DOHH2 (cell line): ENCODE measurements around the gene PDE6C.

Experiments
- H3F3A ChIP-seq: fragments of 200-600 bp; sonication (generic), shearing (Covaris generic); 2 replicates; pipeline ENCODE4 v1.6.0; 2016; ENCODE audit warnings: antibody characterized with exemption, mild to moderate bottlenecking; ENCODE audit not compliant: control insufficient read depth, insufficient read depth
- H3K27ac ChIP-seq: fragments of 200-600 bp; sonication (generic); 2 replicates; pipeline ENCODE4 v1.5.1; 2014; ENCODE audit warnings: low read depth, mild to moderate bottlenecking, low read length, moderate library complexity
- H3K27me3 ChIP-seq: fragments of 200-600 bp; sonication (generic); 2 replicates; pipeline ENCODE4 v1.6.1; 2014; ENCODE audit warnings: mild to moderate bottlenecking, low read length, mixed read lengths; ENCODE audit not compliant: control insufficient read depth
- H3K36me3 ChIP-seq: fragments of 200-600 bp; sonication (generic); 2 replicates; pipeline ENCODE4 v1.6.1; 2014; ENCODE audit warnings: mild to moderate bottlenecking, low read length, moderate library complexity, mixed read lengths; ENCODE audit not compliant: control insufficient read depth
- H3K4me1 ChIP-seq: fragments of 200-600 bp; sonication (generic); 2 replicates; pipeline ENCODE4 v1.6.1; 2014; ENCODE audit warnings: mild to moderate bottlenecking, low read length, mixed read lengths; ENCODE audit not compliant: control insufficient read depth
- H3K4me2 ChIP-seq: fragments of 200-600 bp; sonication (generic); 2 replicates; pipeline ENCODE4 v1.6.0; 2014; ENCODE audit warnings: mild to moderate bottlenecking, low read length, moderate library complexity
- H3K4me3 ChIP-seq: fragments of 200-600 bp; sonication (generic); 2 replicates; pipeline ENCODE4 v1.5.1; 2014; ENCODE audit warnings: mild to moderate bottlenecking, low read length, mixed read lengths
- H3K79me2 ChIP-seq: fragments of 200-600 bp; sonication (generic); 2 replicates; pipeline ENCODE4 v1.6.1; 2014; ENCODE audit warnings: mild to moderate bottlenecking, low read length, mixed read lengths; ENCODE audit not compliant: control insufficient read depth
- H3K9me2 ChIP-seq: fragments of 200-600 bp; sonication (generic); replicated peaks from 2 replicates; pipeline ENCODE4 v1.6.1; 2014; ENCODE audit warnings: mild to moderate bottlenecking, low read length, mixed read lengths; ENCODE audit not compliant: control insufficient read depth
- H3K9me3 ChIP-seq: fragments of 200-600 bp; sonication (generic); 2 replicates; pipeline ENCODE4 v1.6.1; 2014; ENCODE audit warnings: antibody characterized with exemption, low read length, mixed read lengths; ENCODE audit not compliant: control insufficient read depth, insufficient read depth
- H4K20me1 ChIP-seq: fragments of 200-600 bp; sonication (generic); 2 replicates; pipeline ENCODE4 v1.6.0; 2014; ENCODE audit warnings: low read depth, mild to moderate bottlenecking, antibody characterized with exemption, low read length, moderate library complexity; ENCODE audit not compliant: control insufficient read depth, insufficient read depth
- EZH2phosphoT487 ChIP-seq: fragments of 200-600 bp; sonication (generic); IDR thresholded peaks from 2 replicates; pipeline ENCODE4 v1.6.1; 2017; ENCODE audit warnings: borderline replicate concordance, mild to moderate bottlenecking, antibody characterized with exemption, low read length, moderate library complexity, mixed read lengths
- TF ChIP-seq, protein P1 (sequence below): fragments of 200-600 bp; sonication (generic); IDR thresholded peaks from one replicate; pipeline ENCODE4 v1.5.1; 2014; ENCODE audit warnings: antibody characterized with exemption, mild to moderate bottlenecking, low read depth, low read length; ENCODE audit not compliant: poor library complexity, severe bottlenecking

PDE6C gene

DNA sequence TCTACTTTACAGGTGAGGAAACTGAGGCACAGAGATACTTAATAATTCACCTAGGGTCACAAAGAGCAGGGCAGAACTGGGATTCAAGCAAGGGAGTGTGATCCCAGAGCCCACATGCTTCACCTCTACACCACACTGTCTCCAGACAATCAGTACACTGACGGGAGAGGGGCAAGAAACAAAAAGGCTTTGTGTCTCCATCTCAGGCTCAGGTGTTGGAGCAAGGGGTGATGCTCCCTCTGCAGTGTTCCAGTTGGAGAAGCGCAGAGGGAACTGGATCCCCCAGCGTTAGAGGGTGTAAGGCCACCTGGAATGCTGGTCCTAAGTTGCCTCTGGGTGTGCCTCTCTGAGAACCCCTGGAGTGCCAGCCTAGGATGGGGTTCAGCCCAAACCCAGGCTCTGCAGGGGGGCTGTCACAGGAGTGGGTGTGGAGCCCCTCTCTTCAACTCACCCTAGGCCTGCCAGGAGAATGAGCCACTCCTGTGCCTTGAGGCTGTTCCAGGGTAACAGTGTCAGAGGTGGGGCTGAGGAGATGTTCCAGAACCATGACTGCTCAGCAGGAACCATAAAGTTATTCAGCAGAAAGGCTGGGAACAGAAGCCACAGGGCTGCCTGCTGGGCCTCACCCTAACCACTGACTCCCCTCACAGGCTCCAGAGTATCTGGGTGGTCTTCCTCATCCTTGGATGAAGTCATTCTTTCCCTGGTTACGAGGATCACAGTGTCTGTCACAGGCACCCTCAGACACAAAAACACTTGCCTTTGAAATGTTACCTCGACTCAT, 16.8 kb upstream of the PDE6C start:
- Histone ChIP-seq H3K27ac (no peak overlapping the region), H3K79me2 (no peaks in the 10 kb centered on the region), H4K20me1 (no peaks in the 10 kb centered on the region), H3K9me3 (no peaks in the 10 kb centered on the region), H3K4me3 (no peak overlapping the region), H3K4me1 (no peaks in the 10 kb centered on the region), H3K36me3 (no peaks in the 10 kb centered on the region), H3K4me2 (no peak overlapping the region), H3F3A (no peaks in the 10 kb centered on the region), H3K9me2 (no peaks in the 10 kb centered on the region), H3K27me3 (no peaks in the 10 kb centered on the region)
- TF ChIP-seq, protein P1, sequence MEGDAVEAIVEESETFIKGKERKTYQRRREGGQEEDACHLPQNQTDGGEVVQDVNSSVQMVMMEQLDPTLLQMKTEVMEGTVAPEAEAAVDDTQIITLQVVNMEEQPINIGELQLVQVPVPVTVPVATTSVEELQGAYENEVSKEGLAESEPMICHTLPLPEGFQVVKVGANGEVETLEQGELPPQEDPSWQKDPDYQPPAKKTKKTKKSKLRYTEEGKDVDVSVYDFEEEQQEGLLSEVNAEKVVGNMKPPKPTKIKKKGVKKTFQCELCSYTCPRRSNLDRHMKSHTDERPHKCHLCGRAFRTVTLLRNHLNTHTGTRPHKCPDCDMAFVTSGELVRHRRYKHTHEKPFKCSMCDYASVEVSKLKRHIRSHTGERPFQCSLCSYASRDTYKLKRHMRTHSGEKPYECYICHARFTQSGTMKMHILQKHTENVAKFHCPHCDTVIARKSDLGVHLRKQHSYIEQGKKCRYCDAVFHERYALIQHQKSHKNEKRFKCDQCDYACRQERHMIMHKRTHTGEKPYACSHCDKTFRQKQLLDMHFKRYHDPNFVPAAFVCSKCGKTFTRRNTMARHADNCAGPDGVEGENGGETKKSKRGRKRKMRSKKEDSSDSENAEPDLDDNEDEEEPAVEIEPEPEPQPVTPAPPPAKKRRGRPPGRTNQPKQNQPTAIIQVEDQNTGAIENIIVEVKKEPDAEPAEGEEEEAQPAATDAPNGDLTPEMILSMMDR: no peak
- TF ChIP-seq EZH2phosphoT487: no peak

DNA sequence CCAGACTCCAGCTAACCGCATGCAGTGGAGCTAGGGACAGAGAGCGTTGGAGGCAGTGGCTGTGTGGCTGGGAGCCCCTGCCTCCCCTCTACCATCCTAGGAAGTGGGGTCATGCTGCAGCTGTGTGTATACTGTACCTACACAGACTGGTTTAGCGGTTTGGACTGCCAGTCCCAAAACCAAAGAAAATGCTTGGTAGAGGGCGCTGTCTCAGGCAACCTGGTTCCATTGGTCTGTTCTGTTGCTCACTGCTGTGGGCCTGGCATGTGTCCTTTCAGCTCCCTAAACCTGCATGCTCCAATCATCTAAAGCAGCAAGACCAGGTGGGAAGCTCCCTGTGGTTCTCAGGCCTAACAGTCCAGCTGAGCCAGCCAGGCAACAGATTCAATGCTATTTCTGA, 15.8 kb upstream of the PDE6C start:
- Histone ChIP-seq H3K27me3 (no peaks in the 10 kb centered on the region), H3K4me1 (no peaks in the 10 kb centered on the region), H3K4me2 (no peak overlapping the region), H3K9me2 (no peaks in the 10 kb centered on the region), H3K4me3 (no peak overlapping the region), H3K36me3 (no peaks in the 10 kb centered on the region), H3K9me3 (no peaks in the 10 kb centered on the region), H3K27ac (no peak overlapping the region), H3K79me2 (no peaks in the 10 kb centered on the region), H4K20me1 (no peaks in the 10 kb centered on the region), H3F3A (no peaks in the 10 kb centered on the region)
- no peak for TF ChIP-seq EZH2phosphoT487
- TF ChIP-seq, protein P1: peak; percentile 20

DNA sequence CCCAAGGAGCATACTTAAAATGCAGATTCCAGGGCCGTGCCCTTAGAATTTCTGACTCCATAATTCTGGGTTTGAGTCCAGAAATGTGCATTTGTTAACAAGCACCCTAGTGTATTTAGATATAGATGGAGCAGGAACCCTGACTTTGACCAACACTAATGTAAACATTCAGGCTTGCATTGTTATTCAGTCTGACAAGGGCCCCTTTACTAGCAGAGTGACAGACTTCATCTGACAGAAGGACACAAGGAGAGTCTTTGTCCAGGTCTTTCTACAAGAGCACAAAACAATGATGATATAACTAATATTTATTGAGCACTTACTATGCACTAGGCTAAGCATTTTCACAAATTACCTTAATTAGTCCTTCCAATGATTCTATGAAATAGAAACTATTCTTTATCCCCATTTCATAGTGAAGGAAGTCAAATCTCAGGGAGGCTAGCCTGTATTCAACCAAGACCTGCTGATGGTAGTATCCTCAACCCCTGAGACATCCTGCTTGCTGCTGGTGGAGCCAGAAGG, 15.2 kb upstream of the PDE6C start:
- Histone ChIP-seq H3K36me3 (no peaks in the 10 kb centered on the region), H3F3A (no peaks in the 10 kb centered on the region), H3K27ac (no peak overlapping the region), H3K9me2 (no peaks in the 10 kb centered on the region), H3K79me2 (no peaks in the 10 kb centered on the region), H3K9me3 (no peaks in the 10 kb centered on the region), H3K4me2 (no peak overlapping the region), H3K4me1 (no peaks in the 10 kb centered on the region), H3K4me3 (no peak overlapping the region), H4K20me1 (no peaks in the 10 kb centered on the region), H3K27me3 (no peaks in the 10 kb centered on the region)
- TF ChIP-seq EZH2phosphoT487: no peak
- TF ChIP-seq, protein P1: no peak
